GM12878 (cell line): ENCODE results near the gene ERBB3. TPM values are rescaled to one million over a fixed set of nuclear protein-coding genes. Genes with fewer than 3 reads are reported as not detected.

Experiments
- ATAC-seq: fragments of 200-7000 bp; cut with Tn5 transposase; 3 replicates; pipeline ENCODE4 v1.9.1; 2020; ENCODE audit warnings: mild to moderate bottlenecking, moderate library complexity
- BruUV-seq: library from RNA; stranded (reverse); fragments of 400-500 nt; replicated peaks from 2 replicates; lab custom pipeline; 2021; lab: Mats Ljungman, UMichigan
- CTCF ChIA-PET: fragments of 300-600 bp; sonication (Branson Sonifier 250); formaldehyde crosslinking; extraction: SDS; loops from one replicate; lab custom pipeline; 2021; ENCODE audit warnings: inconsistent platforms; lab: Yijun Ruan, JAX
- POLR2A ChIA-PET: fragments of 350-600 bp; formaldehyde crosslinking; extraction: SDS; loops from one replicate; lab custom pipeline; 2021; ENCODE audit warnings: inconsistent platforms; lab: Charles Lee
- RAD21 ChIA-PET: fragments of 300-600 bp; sonication (Branson Sonifier 250); formaldehyde crosslinking; loops from one replicate; lab custom pipeline; 2023; ENCODE audit warnings: antibody characterized with exemption; ENCODE audit not compliant: unreplicated experiment; lab: Charles Lee
- SMC1A ChIA-PET: fragments of 300-600 bp; sonication (Branson Sonifier 250); formaldehyde crosslinking; loops from one replicate; lab custom pipeline; 2023; ENCODE audit not compliant: unreplicated experiment, uncharacterized antibody; lab: Charles Lee
- DNase-seq: peaks from one replicate; pipeline ENCODE4 v3.0.0-alpha.2; 2011; ENCODE audit warnings: low read depth, low spot score
- FAIRE-seq: peaks from 3 replicates; lab custom pipeline; 2011; peaks lifted over from hg19 to GRCh38; lab: Jason Lieb, UNC
- H2AFZ ChIP-seq: 2 replicates; pipeline ENCODE4 v1.6.0; 2011; ENCODE audit warnings: low read depth, low read length, control low read depth; ENCODE audit not compliant: control insufficient read depth
- H3K27ac ChIP-seq: 2 replicates; pipeline ENCODE4 v1.5.1; 2011; ENCODE audit warnings: control low read depth; ENCODE audit not compliant: control insufficient read depth, insufficient read depth
- H3K27me3 ChIP-seq, 2 experiments: replicated peaks in 1 of 2; 2 replicates each; pipeline versions ENCODE4 v1.6.0 to v1.6.1; 2011; ENCODE audit warnings: low read length in 1 of 2; ENCODE audit not compliant: control insufficient read depth in 2 of 2, insufficient read depth in 2 of 2
- H3K36me3 ChIP-seq, 2 experiments: 2 replicates each; pipeline ENCODE4 v1.5.1; 2011; ENCODE audit warnings: low read length in 1 of 2; ENCODE audit not compliant: control insufficient read depth in 2 of 2, insufficient read depth in 2 of 2
- H3K4me1 ChIP-seq: 2 replicates; pipeline ENCODE4 v1.6.1; 2011; ENCODE audit warnings: mild to moderate bottlenecking, low read length, moderate library complexity, mixed read lengths; ENCODE audit not compliant: control insufficient read depth, insufficient read depth
- H3K4me2 ChIP-seq: 2 replicates; pipeline ENCODE4 v1.6.0; 2011; ENCODE audit warnings: control low read depth; ENCODE audit not compliant: control insufficient read depth, insufficient read depth
- H3K4me3 ChIP-seq: fragments of 200-600 bp; sonication (generic); 2 replicates; pipeline ENCODE4 v1.5.1; 2016
- H3K79me2 ChIP-seq: 2 replicates; pipeline ENCODE4 v1.6.0; 2011; ENCODE audit warnings: low read length; ENCODE audit not compliant: control insufficient read depth, insufficient read depth
- H3K9ac ChIP-seq: 2 replicates; pipeline ENCODE4 v1.8.0; 2011; ENCODE audit warnings: low read length, control low read depth, mixed read lengths; ENCODE audit not compliant: control insufficient read depth, insufficient read depth
- H3K9me3 ChIP-seq: replicated peaks from 3 replicates; pipeline ENCODE4 v1.5.1; 2011; ENCODE audit warnings: mild to moderate bottlenecking, low read length; ENCODE audit not compliant: control insufficient read depth, insufficient read depth
- H4K20me1 ChIP-seq: 2 replicates; pipeline ENCODE4 v1.6.0; 2011; ENCODE audit not compliant: control insufficient read depth, insufficient read depth
- CREB1 ChIP-seq: IDR thresholded peaks from 2 replicates; pipeline ENCODE4 v1.6.1; 2012; ENCODE audit warnings: low read depth, mild to moderate bottlenecking, inconsistent platforms
- EP300 ChIP-seq, 2 experiments: fragments of 150-350 bp in 1 of 2; IDR thresholded peaks; 2 replicates each; pipeline ENCODE4 v1.6.1; 2011 to 2012; ENCODE audit warnings: low read depth in 2 of 2, low read length in 2 of 2, borderline replicate concordance in 1 of 2, improper control_type of control experiment in 1 of 2, inconsistent platforms in 1 of 2; ENCODE audit not compliant: control insufficient read depth in 1 of 2
- MXI1 ChIP-seq: fragments of 150-350 bp; IDR thresholded peaks from 2 replicates; pipeline ENCODE4 v1.6.1; 2011; ENCODE audit warnings: low read depth, mild to moderate bottlenecking, inconsistent platforms, low read length, improper control_type of control experiment
- NR2C2 ChIP-seq: IDR thresholded peaks from 2 replicates; pipeline ENCODE4 v1.6.1; 2011; ENCODE audit warnings: borderline replicate concordance, low read depth; ENCODE audit not compliant: control insufficient read depth, insufficient read length
- NRF1 ChIP-seq: conservative IDR thresholded peaks from 2 replicates; pipeline ENCODE4 v1.6.1; 2011; ENCODE audit warnings: mild to moderate bottlenecking, low read depth, low read length, improper control_type of control experiment
- POLR2A ChIP-seq: IDR thresholded peaks from 2 replicates; pipeline ENCODE4 v1.6.1; 2011; ENCODE audit warnings: low read depth, mild to moderate bottlenecking, low read length
- RCOR1 ChIP-seq: conservative IDR thresholded peaks from 2 replicates; pipeline ENCODE4 v1.6.1; 2012; ENCODE audit warnings: low read depth, low read length, improper control_type of control experiment
- SIX5 ChIP-seq: IDR thresholded peaks from 2 replicates; pipeline ENCODE4 v1.6.1; 2011; ENCODE audit warnings: mild to moderate bottlenecking, low read depth, low read length, moderate library complexity; ENCODE audit not compliant: severe bottlenecking
- WRNIP1 ChIP-seq: IDR thresholded peaks from 2 replicates; pipeline ENCODE4 v1.6.1; 2011; ENCODE audit warnings: low read depth, low read length, improper control_type of control experiment, borderline replicate concordance
- YBX1 ChIP-seq: fragments of 450-650 bp; IDR thresholded peaks from 2 replicates; pipeline ENCODE4 v1.6.1; 2016; ENCODE audit warnings: antibody characterized with exemption
- ZNF24 ChIP-seq: fragments of 450-650 bp; IDR thresholded peaks from 2 replicates; pipeline ENCODE4 v1.6.1; 2017; ENCODE audit warnings: antibody characterized with exemption, mild to moderate bottlenecking
- WGBS: methylation state at CpG from one replicate; pipeline ENCODE4 v1.1.6; 2016; ENCODE audit warnings: low lambda C conversion rate; ENCODE audit not compliant: insufficient replicate concordance, insufficient coverage; ENCODE audit errors: missing lambda C conversion rate; 5-methylcytosine and 5-hydroxymethylcytosine counted together
- in situ Hi-C: fragments of 300-500 bp; cut with MboI; formaldehyde crosslinking; loops from 9 replicates; pipeline ENCODE4 v1.14.3; 2018; ENCODE audit warnings: mixed read lengths
- intact Hi-C: fragments of 100-400 bp; cut with micrococcal nuclease; formaldehyde crosslinking; loops from one replicate; pipeline ENCODE4 v1.14.2; 2022; ENCODE audit not compliant: unreplicated experiment
- polyA plus RNA-seq, 11 experiments: library from polyadenylated mRNA; depleted of rRNA in 4 of 11; unstranded in 6 of 11; stranded (reverse) in 5 of 11; fragments of >200 nt; fragmentation: Nextera tagmentation in 4 of 11; fragmentation: Illumina TruSeq in 1 of 11; extraction: Ambion mirVana in 4 of 11; extraction: Trizol in 1 of 11; gene quantifications; 1 replicate in 1 of 11; 2 replicates in 10 of 11; pipeline versions ENCODE4 v1.2.1 to v1.2.3, GENCODE V29; 2011 to 2016; ENCODE audit warnings: inconsistent platforms in 2 of 11, missing spikeins in 2 of 11, low read depth in 1 of 11
- total RNA-seq, 4 experiments: library from RNA; depleted of rRNA in 3 of 4; stranded (reverse); fragments of >200 nt in 3 of 4; fragmentation: Illumina TruSeq in 1 of 4; extraction: Trizol in 1 of 4; gene quantifications; 2 replicates each; pipeline versions ENCODE4 v1.2.1 to v1.2.3, GENCODE V29; 2013 to 2021
- TF ChIP-seq, protein P1 (sequence below): fragments of 450-650 bp; IDR thresholded peaks from 2 replicates; pipeline ENCODE4 v1.6.1; 2017; ENCODE audit warnings: mild to moderate bottlenecking, moderate library complexity
- TF ChIP-seq, protein P2 (sequence below): fragments of 450-650 bp; IDR thresholded peaks from 2 replicates; pipeline ENCODE4 v1.6.1; 2017; ENCODE audit warnings: antibody characterized with exemption, mild to moderate bottlenecking, moderate library complexity
- TF ChIP-seq, protein P3 (sequence below): fragments of 450-650 bp; conservative IDR thresholded peaks from 2 replicates; pipeline ENCODE4 v1.6.1; 2017; ENCODE audit warnings: mild to moderate bottlenecking, moderate library complexity

ERBB3 gene
- total and polyA plus RNA-seq, 10 of the 15 experiments (the other 5 are each of a cell fraction or from before 2014, with no cell fraction given): 0.03 to 0.72 (median 0.04) TPM; not detected in 5

DNA sequence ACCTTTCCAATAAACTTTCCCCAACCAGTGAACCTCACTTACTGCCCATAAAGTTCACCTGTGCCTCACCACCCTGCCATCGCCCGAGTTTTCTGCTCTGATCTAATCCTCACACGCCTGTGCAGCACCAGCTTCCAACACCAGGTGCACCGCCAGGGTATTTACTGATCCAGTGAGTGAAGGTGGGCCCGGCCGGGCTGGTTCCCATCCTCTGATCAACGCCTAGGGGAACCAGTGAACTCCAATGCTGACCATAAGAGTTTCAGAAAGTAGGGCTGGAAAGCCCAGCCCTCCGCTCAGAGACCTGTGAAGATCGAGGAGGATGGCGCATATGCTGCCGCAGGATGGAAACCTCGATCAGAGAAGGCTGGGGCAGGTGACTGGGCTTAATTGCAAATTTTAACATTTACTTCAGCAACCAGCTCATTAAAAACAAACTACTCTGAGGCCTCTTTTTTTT is 71.7 kb downstream of the ERBB3 start:
- CTCF ChIA-PET: interaction anchor here (0.6 to 2.3 kb wide), 6 partner anchors 12 to 927 kb away, joined by 3 to 8 read pairs (median 3); partner anchors contain the start of genes NEMP1, SMARCC2 and ZC3H10
- intact Hi-C loops (loop anchor here (1.0 to 5.0 kb wide), 2 partner anchors 25 to 34 kb away; partner anchors contain the start of genes RPL41 and ZC3H10), in situ Hi-C loops (no loop called here)
- Histone ChIP-seq H3K4me1 (peaks cover 15% of the 10 kb centered on the region), H3K36me3 (peaks cover 0 to 4% of the 10 kb centered on the region in 2 experiments; a peak in 1 of 4 replicates), H3K4me3 (peak overlapping the region; percentile 84), H4K20me1 (no peaks in the 10 kb centered on the region), H3K4me2 (peak overlapping the region; percentile 97), H3K79me2 (peaks cover 18% of the 10 kb centered on the region), H3K9ac (peak overlapping the region; percentile 95), H3K27ac (peak overlapping the region; percentile 95), H2AFZ (peak overlapping the region; percentile 84), H3K27me3 (no peaks in the 10 kb centered on the region), H3K9me3 (no peaks in the 10 kb centered on the region)
- SMC1A ChIA-PET: interaction anchor here (0.7 to 1.4 kb wide), 4 partner anchors 8 to 33 kb away, joined by 3 to 6 read pairs (median 5); partner anchors contain the start of genes ESYT1 and ZC3H10
- WGBS: 4% methylated on average over 12 of the region's 12 CpGs
- FAIRE-seq (peak; percentile 93), DNase-seq (no peak), ATAC-seq (peak; percentile 87)
- POLR2A ChIA-PET: interaction anchor here (0.6 to 2.0 kb wide), 12 partner anchors 10 to 148 kb away, joined by 3 to 17 read pairs (median 3); partner anchors contain the start of genes ESYT1, RNF41, RPL41 and ZC3H10
- BruUV-seq: TSS peak; percentile 95
- RAD21 ChIA-PET: interaction anchor here (0.5 to 1.9 kb wide), 4 partner anchors 24 to 162 kb away, joined by 3 to 10 read pairs (median 8); partner anchors contain the start of genes ESYT1, SMARCC2 and ZC3H10
- TF ChIP-seq POLR2A (peak; percentile 46; the same call in 1 of the 2 replicates), RCOR1 (no peak), NR2C2 (no peak), NRF1 (no peak), ZNF24 (no peak), WRNIP1 (no peak), YBX1 (no peak), SIX5 (no peak), MXI1 (peak; percentile 38; the same call in 1 of the 2 replicates), CREB1 (0 out of 2 replicates have a peak, but pooled peaks have one; percentile 17), EP300 (IDR thresholded peaks at IDR 0.05; ENCODE audit: borderline replicate concordance in 1 of 2, control insufficient read depth in 1 of 2, low read depth in 2 of 2, low read length in 2 of 2) (no peak)
- TF ChIP-seq, protein P1, sequence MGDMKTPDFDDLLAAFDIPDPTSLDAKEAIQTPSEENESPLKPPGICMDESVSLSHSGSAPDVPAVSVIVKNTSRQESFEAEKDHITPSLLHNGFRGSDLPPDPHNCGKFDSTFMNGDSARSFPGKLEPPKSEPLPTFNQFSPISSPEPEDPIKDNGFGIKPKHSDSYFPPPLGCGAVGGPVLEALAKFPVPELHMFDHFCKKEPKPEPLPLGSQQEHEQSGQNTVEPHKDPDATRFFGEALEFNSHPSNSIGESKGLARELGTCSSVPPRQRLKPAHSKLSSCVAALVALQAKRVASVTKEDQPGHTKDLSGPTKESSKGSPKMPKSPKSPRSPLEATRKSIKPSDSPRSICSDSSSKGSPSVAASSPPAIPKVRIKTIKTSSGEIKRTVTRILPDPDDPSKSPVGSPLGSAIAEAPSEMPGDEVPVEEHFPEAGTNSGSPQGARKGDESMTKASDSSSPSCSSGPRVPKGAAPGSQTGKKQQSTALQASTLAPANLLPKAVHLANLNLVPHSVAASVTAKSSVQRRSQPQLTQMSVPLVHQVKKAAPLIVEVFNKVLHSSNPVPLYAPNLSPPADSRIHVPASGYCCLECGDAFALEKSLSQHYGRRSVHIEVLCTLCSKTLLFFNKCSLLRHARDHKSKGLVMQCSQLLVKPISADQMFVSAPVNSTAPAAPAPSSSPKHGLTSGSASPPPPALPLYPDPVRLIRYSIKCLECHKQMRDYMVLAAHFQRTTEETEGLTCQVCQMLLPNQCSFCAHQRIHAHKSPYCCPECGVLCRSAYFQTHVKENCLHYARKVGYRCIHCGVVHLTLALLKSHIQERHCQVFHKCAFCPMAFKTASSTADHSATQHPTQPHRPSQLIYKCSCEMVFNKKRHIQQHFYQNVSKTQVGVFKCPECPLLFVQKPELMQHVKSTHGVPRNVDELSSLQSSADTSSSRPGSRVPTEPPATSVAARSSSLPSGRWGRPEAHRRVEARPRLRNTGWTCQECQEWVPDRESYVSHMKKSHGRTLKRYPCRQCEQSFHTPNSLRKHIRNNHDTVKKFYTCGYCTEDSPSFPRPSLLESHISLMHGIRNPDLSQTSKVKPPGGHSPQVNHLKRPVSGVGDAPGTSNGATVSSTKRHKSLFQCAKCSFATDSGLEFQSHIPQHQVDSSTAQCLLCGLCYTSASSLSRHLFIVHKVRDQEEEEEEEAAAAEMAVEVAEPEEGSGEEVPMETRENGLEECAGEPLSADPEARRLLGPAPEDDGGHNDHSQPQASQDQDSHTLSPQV: no peak
- TF ChIP-seq, protein P2, sequence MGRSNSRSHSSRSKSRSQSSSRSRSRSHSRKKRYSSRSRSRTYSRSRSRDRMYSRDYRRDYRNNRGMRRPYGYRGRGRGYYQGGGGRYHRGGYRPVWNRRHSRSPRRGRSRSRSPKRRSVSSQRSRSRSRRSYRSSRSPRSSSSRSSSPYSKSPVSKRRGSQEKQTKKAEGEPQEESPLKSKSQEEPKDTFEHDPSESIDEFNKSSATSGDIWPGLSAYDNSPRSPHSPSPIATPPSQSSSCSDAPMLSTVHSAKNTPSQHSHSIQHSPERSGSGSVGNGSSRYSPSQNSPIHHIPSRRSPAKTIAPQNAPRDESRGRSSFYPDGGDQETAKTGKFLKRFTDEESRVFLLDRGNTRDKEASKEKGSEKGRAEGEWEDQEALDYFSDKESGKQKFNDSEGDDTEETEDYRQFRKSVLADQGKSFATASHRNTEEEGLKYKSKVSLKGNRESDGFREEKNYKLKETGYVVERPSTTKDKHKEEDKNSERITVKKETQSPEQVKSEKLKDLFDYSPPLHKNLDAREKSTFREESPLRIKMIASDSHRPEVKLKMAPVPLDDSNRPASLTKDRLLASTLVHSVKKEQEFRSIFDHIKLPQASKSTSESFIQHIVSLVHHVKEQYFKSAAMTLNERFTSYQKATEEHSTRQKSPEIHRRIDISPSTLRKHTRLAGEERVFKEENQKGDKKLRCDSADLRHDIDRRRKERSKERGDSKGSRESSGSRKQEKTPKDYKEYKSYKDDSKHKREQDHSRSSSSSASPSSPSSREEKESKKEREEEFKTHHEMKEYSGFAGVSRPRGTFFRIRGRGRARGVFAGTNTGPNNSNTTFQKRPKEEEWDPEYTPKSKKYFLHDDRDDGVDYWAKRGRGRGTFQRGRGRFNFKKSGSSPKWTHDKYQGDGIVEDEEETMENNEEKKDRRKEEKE: no peak
- TF ChIP-seq, protein P3, sequence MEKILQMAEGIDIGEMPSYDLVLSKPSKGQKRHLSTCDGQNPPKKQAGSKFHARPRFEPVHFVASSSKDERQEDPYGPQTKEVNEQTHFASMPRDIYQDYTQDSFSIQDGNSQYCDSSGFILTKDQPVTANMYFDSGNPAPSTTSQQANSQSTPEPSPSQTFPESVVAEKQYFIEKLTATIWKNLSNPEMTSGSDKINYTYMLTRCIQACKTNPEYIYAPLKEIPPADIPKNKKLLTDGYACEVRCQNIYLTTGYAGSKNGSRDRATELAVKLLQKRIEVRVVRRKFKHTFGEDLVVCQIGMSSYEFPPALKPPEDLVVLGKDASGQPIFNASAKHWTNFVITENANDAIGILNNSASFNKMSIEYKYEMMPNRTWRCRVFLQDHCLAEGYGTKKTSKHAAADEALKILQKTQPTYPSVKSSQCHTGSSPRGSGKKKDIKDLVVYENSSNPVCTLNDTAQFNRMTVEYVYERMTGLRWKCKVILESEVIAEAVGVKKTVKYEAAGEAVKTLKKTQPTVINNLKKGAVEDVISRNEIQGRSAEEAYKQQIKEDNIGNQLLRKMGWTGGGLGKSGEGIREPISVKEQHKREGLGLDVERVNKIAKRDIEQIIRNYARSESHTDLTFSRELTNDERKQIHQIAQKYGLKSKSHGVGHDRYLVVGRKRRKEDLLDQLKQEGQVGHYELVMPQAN: no peak; the same call in 1 of the 2 replicates
